Ammon's horn (tissue), 1 donor: ENCODE results near the gene CHD9.
"Not testable (repeated sequence)": the region's sequence is repeated elsewhere in the genome, so short reads cannot be mapped to it uniquely, and the experiment has no call there.

Experiments used
- DNase-seq: peaks from one replicate; pipeline ENCODE4 v3.0.0-alpha.2; 2016; ENCODE audit warnings: low spot score

Gene CHD9

DNA sequence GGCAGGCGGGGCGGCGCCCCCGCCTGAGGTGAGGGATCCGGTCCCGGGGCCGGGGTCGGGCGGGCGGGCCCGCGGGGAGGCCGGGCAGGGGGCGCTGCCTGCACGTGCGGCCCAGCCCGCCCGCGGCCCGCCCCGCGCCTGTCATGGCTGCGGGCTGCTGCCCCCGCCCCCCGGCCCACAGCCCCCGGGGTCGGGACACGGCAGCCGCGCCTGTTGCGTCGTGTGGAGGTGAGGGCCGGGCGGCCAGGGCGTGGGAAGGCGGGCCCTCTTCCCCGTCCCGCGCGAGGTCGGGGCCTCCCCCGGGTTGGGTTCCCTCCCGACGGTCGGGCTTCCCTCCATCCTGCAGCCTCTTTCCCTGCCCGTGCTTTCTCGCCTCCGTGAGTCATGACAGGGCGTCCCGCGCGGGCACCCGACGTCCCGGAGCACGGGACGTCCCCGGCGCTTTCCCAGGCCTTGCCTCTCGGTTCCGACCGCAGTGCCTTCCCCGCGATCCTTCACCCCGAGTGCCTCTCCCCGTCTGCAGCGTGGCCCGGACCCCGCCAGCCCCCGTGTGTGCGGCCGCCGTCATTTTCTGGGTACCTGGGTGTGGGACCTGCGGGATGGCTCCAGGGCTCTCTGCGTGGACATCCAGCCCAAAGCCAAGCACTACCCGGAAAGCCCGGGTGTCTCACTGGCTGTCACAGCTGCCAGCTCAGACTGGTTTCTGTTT is 76.7 kb downstream of the CHD9 start:
- peak; percentile 43 for DNase-seq

DNA sequence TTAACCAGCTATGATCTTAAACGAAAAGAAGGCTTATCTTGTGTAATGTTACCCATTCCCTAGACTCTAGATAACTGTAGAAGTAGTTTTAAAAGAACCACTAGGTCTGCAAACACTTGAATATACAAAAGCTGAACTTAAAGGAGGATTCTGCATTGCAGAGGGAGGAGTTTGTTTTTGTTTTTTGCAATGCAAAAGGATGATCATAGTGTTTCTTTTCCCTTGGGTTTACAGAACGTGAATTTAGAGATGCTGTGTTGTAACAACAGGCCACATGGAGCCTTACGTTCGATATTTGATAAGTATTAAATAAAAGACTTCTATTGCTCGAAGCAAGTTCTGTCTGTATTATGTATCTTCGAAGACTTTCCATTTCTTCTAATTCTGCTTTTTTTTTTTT is 77.6 kb downstream of the CHD9 start:
- no peak for DNase-seq

DNA sequence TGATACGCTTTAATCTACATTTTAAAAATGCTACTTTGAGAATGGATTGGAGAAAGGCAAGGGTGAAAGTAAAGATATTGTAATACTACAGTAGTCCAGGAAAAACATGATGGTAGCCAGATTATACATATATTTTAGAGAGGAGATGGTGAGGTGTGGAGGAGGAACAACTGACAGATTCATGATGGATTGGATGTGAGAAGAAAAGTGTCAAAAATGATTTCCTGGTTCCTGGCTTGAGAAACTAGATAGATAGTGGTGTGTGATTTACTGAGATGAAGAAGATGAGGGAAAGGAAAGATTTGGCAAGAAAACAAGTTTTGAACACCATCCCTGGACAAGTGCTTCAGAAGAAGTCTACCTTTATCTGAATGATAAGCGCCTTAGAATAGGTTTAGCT is 80.5 kb downstream of the CHD9 start:
- no peak for DNase-seq

DNA sequence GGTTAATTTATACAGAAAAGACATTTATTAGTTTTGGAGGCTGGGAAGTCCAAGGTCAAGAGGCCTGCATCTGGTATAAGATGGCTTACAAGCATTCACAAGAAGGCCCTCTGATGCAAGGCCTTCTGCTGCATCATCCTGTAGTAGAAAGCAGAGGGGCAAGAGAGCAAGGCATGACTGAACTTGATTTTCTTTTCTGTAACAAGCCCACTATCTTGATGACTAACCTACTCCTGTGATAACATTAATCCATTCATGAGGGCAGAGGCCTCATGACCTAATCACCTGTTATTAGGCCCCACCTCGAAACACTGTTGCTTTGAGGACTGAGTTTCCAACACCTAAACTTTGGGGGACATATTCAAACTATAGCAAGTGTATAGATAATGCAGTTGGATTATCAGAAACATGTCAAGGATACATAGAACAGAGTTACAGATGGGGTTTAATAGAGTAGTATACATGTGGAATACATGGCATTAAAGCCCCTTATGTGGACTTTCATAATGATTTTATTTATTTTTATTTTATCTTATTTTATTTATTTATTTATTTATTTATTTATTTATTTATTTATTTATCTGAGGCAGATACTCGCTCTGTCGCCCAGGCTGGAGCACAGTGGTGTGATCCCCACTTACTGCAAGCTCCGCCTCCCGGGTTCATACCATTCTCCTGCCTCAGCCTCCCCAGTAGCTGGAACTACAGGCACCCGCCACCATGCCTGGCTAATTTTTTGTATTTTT is 88.2 kb downstream of the CHD9 start:
- no peak for DNase-seq

DNA sequence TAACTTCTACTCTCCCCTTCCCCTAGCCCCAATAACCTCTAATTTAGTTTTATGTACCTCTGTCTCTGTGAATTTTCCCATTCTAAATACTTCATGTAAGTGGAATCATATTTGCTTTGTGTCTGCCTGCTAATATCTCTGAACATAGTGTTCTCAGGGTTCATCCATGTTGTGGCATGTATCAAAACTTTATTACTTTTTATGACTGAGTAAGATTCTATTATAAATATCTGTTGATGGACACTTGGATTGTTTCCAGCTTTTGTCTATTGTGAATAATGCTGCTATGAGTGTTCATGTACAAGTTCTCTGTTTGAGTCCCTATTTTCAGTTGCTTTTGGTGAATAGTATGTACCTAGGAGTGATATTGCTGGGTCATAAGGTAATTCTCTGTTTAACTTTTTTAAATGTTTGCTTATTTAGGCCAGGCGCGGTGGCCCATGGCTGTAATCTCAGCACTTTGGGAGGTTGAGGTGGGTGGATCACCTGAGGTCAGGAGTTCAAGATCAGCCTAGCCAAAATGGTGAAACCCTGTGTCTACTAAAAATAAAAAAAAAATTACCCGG is 92.8 kb downstream of the CHD9 start:
- no peak for DNase-seq

DNA sequence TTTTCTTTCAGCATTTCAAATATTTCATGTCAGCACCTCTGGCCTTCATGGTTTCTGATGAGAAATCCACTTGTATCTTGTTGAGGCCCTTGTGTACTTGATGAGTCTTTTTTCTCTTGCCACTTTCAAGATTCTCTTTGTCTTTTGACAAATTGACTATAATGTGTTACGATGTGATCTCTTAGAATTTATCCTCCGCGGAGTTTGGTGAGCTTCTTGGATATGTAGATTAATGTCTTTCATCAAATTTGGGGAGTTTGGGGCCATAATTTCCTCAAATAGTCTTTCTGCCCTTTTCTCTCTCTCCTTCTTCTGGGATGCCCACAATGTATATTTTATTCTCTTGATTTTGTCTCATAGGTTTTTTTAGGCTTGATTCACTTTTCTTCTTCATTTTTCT is 96.0 kb downstream of the CHD9 start:
- DNase-seq, result no peak

DNA sequence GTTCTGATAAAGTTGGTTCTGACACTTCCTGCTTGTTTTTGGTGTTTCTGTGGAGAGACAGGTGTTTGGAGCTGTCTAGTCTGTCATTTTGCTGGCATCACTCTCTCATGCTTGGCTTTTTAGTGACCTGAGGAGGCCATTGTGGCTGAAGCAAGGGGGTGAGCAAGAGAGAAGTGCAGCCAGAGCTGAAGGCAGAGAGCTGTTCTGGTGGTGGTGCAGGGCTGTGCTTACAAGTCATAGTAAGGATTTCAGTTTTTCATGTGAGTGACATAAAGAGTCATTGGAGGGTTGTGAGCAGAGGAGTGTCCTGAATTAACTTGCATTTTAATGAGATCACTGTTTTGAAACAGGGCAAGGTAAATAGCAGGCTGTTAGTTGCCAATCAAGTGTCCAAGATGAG is 97.5 kb downstream of the CHD9 start:
- DNase-seq, result no peak

DNA sequence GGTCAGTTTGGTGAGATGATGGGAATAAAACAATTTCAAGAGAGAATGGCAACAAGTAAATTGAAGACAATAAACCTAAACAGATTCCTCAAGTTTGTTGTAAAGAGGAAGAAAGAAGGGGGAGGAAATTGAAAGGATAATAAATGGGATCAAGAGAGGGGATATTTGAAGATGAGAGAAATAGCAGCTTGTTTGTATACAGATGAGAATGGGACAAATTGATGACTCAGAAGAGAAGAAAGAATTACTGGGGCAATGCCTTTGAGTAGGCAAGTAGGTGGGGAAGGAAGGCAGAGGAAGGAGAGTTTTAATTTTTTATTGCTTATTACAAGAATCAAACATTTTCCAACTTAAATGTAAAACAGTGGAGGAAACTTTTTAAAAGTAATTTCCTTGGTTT is 98.3 kb downstream of the CHD9 start:
- no peak for DNase-seq

DNA sequence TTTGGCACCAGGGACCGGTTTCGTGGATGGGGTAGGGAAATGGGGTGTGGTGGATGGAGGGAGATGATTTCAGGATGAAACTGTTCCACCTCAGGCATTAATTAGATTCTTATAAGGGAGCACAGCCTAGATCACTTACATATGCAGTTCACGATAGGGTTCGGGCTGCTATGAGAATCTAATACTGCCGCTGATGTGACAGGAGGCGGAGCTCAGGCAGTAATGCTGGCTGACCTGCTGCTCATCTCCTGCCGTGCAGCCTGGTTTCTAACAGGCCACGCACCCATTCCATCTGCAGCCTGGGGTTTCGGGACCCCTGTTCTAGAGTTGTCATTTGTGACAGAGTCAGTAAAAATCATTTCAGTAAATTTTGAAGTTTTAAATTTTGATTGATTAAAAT is 99.7 kb downstream of the CHD9 start:
- no peak for DNase-seq

DNA sequence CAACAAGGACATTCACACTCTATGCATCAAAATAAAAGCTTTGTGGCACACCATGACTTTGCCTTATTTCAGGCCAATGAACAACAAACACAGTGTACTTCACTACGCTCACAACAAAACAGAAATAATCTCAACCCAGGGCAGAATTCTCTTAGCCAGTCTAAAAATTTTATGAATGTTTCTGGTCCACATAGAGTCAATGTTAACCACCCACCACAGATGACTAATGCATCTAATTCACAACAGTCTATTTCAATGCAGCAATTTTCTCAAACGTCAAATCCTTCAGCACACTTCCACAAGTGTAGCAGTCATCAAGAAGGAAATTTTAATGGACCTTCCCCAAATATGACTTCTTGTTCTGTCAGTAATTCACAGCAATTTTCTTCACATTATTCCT is 101.7 kb downstream of the CHD9 start:
- no peak for DNase-seq

DNA sequence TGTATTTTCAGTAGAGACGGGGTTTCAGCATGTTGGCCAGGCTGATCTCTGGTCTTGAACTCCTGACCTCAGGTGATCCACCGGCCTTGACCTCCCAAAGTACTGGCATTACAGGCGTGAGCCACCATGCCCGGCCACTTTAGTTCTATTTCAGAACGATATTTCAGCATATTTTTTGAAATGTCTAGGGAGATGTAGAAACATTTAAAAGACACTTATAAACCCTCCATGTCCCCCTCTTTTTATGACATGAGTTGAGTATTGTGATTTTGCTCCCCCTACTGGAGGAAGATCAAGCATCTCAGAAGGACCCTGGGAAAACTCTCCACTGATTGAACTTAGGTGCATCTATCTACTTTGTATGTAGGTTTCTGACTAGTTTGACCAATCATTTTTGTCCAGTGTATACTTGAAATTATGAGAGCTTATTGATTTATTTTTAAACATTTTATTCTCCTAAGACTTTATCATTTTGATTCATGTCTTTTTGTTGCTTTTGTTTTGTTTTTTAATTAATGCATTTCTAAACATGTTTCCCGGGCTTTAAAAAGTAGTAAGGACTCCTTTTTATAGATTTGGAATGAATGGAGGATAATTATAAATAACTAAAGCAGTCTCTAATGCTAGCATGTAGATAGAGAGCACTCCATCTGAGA is 105.1 kb downstream of the CHD9 start:
- DNase-seq, result peak; percentile 73

DNA sequence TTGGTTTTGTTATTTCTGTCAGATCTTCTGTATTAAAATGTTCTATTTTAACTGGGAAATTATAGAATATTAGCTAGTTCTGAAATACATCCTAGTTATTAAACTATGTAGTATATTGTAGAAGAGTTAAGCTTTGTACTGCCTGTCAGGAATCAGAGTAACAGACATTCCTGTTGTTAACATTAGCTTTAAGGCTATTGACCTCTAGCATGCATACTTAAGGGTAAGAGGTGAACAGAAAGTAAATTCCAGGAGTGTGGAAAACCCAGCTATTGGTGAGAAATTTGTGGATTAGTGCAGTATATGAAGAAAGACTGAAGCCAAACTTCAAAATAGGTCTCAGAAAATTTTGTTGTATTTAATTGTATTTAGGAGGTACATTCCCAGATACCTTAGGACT is 111.3 kb downstream of the CHD9 start:
- no peak for DNase-seq

DNA sequence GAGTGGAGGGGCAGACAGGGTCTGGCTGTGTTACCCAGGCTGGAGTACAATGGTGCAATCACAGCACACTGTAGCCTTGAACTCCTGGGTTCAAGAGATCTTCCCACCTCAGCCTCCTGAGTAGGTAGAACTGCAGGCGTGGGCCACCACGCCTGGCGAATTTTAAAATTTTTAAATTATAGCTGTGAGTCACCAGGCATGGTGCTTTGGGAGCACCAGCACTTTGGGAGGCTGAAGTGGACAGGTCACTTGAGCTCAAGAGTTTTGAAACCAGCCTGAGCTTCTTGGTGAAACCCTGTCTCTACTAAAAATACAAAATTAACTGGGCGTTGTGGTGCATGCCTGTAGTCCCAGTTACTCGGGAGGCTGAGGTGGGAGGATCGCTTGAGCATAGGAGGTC is 114.0 kb downstream of the CHD9 start:
- DNase-seq, result no peak

DNA sequence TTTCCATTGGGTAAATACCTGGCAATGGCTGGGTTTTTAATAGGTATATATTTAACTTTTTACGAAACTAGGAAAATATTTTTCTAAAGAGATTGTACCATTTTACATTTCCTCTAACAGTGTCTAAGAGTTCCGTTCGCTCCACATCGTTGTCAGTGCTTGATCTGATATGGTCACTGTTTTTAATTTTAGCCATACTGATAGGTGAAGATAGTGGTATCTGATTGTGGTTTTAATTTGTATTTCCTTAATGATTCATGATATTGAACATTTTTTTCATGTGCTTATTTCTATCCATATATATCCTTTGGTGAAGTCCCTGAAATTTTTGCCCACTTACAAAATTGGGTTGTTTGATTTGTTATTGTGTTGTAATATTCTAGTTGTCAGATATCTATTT is 117.7 kb downstream of the CHD9 start:
- DNase-seq, result no peak

DNA sequence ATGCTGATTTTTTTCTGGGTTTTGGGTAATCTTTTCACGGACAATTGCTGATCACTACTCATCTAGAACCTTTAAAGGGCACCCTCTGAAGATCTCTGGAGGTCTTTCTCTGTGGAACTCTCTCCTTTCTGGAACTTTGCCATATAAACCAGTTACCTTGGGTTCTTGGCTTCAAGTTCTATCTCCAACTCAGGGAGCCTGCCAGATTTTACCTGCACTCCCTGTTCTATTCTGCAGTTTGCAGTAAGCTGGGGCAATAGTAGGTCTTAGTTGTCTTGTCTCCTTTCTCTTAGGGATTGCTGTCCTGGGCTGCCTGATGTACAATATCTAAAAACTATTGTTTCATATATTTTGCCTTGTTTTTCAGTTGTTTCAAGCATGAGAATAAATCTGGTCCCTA is 120.3 kb downstream of the CHD9 start:
- no peak for DNase-seq

DNA sequence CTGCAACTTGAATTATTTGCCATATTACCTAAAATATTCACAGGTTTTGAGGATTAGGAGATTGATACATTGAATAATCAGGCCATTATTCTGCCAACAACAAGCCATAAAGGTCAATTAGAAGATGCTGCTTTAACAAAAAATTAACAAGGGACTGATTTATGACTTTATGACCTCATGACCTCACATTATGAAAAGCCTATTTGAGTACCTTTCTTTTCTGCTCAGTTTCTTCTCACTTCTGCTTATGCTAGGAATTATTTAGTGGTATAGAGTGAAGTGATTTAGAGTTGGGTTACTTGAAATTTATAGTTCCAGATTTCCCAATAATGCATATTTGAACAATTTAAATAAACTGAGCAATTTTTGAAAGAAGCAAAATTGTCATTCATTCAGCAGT is 121.6 kb downstream of the CHD9 start:
- DNase-seq, result no peak

DNA sequence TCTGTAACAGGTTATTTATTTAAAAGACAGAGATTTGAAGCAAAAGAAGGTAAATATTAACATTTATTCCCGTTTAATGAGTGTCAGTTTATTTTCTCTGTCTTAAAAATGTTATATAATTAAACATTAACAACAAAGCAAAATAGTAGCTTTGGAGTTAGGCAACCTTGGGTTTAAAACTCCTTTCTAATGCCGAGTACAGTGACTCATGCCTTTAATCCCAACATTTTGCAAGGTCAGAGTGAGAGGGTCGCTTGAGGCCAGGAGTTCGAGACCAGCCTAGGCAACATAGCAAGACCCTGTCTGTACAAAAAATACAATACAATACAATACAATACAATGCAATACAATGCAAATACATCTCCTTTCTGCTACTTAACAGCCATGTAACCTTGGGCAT is 128.7 kb downstream of the CHD9 start:
- DNase-seq, result no peak

DNA sequence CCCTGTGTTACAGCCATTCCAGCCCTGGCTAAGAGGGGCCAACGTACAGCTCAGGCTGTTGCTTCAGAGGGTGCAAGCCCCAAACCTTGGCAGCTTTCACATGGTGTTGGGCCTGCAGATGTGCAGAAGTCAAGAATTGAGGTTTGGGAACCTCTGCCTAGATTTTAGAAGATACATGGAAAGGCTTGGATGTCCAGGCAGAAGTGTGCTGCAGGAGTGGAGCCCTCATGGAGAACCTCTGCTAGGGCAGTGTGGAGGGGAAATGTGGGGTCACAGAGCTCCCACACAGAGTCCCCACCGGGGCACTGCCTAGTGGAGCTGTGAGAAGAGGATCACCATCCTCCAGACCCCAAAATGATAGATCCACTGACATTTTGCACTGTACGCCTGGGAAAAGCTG is 130.9 kb downstream of the CHD9 start:
- not testable (repeated sequence) for DNase-seq

DNA sequence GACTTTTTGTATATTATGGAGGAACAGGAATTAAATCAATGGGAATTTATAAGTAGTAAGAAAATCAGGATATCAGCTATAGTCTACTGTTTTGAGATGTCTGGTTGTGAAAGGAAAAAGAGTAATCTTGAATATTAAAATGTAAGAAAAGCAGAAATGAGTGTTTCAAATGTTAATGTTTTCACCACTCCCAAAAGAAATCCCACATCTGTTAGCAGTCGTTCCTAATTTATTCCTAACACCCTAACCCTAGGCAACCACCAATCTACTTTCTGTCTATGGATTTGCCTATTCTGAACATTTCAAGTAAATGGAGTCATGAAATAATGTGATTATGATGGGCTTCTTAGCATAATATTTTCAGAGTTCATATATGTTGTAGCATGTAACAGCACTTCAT is 133.0 kb downstream of the CHD9 start:
- DNase-seq, result no peak

DNA sequence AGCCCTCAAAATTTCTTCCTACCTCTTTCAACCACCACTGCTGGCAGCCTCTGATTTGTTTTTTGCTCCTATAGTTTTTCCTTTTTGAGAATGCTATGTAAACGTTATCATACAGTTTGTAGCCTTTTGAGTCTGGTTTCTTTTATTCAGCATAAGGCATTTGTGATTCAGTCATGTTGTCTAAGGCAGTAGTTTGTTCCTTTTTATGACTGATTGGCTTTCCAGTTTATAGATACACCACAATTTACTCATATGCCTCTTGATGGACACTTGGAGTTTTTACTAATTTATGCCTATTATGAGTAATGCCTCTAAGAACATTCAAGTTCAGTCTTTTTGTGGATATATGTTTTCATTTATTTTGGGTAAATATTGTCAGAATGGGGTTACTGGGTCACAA is 136.6 kb downstream of the CHD9 start:
- no peak for DNase-seq

DNA sequence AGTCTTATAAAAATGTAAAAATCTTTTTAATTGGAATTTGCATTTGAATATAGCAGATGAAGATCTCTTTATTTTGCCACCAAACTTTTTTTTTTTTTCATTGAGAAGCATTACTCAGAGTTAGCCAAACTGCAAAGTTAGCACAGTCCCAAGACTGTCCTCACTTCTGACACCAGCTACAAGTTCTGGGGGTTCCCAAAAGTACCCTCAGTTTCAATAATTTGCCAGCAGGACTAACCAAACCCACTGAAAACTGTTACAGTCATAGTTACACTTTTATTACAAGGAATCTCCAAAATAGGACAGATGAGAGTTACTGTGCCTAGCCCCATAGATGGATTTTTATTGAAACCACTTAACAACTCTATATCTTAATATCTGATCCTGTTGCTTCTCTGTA is 144.1 kb downstream of the CHD9 start:
- no peak for DNase-seq

DNA sequence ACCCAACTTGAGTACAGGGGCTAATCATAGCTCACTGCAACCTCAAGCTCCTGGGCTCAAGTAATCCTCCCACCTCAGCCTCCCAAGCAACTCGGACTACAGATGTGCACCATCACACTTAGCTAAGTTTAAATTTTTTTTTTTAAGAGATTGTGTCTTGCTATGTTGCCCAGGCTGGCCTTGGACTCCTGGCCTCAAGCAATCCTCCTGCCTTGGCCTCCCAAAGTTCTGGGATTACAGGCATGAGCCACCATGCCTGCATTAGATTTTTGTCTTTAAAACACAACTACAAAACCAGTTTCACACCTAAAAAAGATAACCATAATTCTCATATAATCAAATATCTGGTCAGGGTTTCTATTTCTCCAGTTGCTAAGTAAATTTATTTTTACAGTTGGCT is 147.1 kb downstream of the CHD9 start:
- DNase-seq, result no peak

DNA sequence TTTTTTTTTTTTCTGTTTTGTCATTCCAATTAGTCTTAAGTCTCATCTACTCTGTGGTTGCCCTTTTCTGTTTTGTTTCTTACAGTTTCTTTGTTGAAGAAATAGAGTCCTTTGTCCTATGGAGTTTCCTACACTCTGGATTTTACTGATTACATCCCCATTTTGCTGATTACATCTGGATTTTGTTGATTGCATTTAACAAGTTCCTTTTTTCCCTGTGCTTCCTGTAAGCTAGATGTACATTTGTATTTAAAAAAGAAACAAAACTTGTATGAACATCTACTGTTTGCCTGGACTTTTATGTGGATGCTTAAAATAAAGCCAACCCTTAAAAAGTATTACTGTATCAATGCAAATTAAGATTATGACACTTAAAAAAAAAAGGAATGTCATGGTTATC is 147.6 kb downstream of the CHD9 start:
- DNase-seq, result no peak
